ENCODE data around the gene PHLDB2. TPM values are rescaled to one million over a fixed set of nuclear protein-coding genes. Genes with fewer than 3 reads are reported as not detected.

PHLDB2 gene
- total RNA-seq, 1 experiment from 2014 or later, result 13.2 TPM

- no peaks in the 10 kb centered on the region for H3K79me1 ChIP-seq (ENCODE audit: insufficient read depth, low read depth, low read length, poor library complexity, severe bottlenecking)
- no peak overlapping the region for H2BK15ac ChIP-seq (ENCODE audit: low read depth, low read length)
- Mint-ChIP-seq H3K9me3 (no peaks in the 10 kb centered on the region), H3K36me3 (ENCODE audit: insufficient read depth in 1 of 3, low read depth in 3 of 3) (peaks cover 0 to 7% (median 0%) of the 10 kb centered on the region in 3 experiments; a peak in 1 of 7 replicates), H3K4me3 (no peak overlapping the region), H3K4me1 (peaks cover 4 to 5% of the 10 kb centered on the region in 2 experiments; a peak in 3 of 4 replicates), H3K27ac (no peak overlapping the region), H3K27me3 (ENCODE audit: low read depth) (no peaks in the 10 kb centered on the region)
- H2BK120ac ChIP-seq (ENCODE audit: low read depth, low read length, poor library complexity, severe bottlenecking), result no peak overlapping the region
- no peak for DNase-seq
- H3K9me3 ChIP-seq (ENCODE audit: control insufficient read depth, low read depth, low read length), result no peaks in the 10 kb centered on the region
- H3K27me3 ChIP-seq (ENCODE audit: insufficient read depth, low read length), result no peaks in the 10 kb centered on the region
- no peak overlapping the region for H4K8ac ChIP-seq (replicated peaks; ENCODE audit: insufficient read length, low read depth, low read length)
- H3K4ac ChIP-seq (ENCODE audit: low read depth, low read length), result no peak overlapping the region
- no peaks in the 10 kb centered on the region for H3K79me2 ChIP-seq (ENCODE audit: insufficient read depth, low read length)
- no peak overlapping the region for H2AFZ ChIP-seq (ENCODE audit: low read length)
- no peak overlapping the region for H3K27ac ChIP-seq (ENCODE audit: insufficient read length, low read depth, low read length)
- H3K56ac ChIP-seq (ENCODE audit: insufficient read length, low read depth, low read length), result no peak overlapping the region
- no peaks in the 10 kb centered on the region for H4K20me1 ChIP-seq (ENCODE audit: control insufficient read depth, insufficient read depth, insufficient read length)
- no peak for TF ChIP-seq CTCF (conservative IDR thresholded peaks at IDR 0.05)
- H4K91ac ChIP-seq (ENCODE audit: insufficient read length, low read depth, low read length), result no peak overlapping the region
- no peak overlapping the region for H2BK5ac ChIP-seq (ENCODE audit: insufficient read length, low read length)
- H2AK5ac ChIP-seq (ENCODE audit: insufficient read length, low read length), result no peak overlapping the region
- WGBS (ENCODE audit: extremely low coverage, insufficient read length, low lambda C conversion rate), result no CpG with 5 or more reads among the region's 3 CpGs
- no peaks in the 10 kb centered on the region for H3K4me1 ChIP-seq (ENCODE audit: insufficient read depth, low read length)
- no peaks in the 10 kb centered on the region for H3K23me2 ChIP-seq (ENCODE audit: insufficient read length, low read depth, low read length, poor library complexity, severe bottlenecking)
- H4K5ac ChIP-seq (ENCODE audit: insufficient read length, low read depth, low read length), result no peak overlapping the region
- H2BK12ac ChIP-seq (ENCODE audit: insufficient read length, low read depth, low read length), result no peak overlapping the region
- no peak overlapping the region for H3K14ac ChIP-seq (ENCODE audit: insufficient read depth, low read length)
- no peak overlapping the region for H3T11ph ChIP-seq (ENCODE audit: low read length)
- no peak overlapping the region for H3K4me2 ChIP-seq (ENCODE audit: insufficient read depth, insufficient read length, low read length)
- H3K9ac ChIP-seq (ENCODE audit: extremely low read depth, insufficient read length, low read length), result no peak overlapping the region
- no peak overlapping the region for H3K18ac ChIP-seq (ENCODE audit: insufficient read length, low read depth, low read length)
- no peak overlapping the region for H2BK20ac ChIP-seq (ENCODE audit: low read depth, low read length, poor library complexity, severe bottlenecking)
- H3K23ac ChIP-seq (ENCODE audit: insufficient read length, low read depth, low read length), result no peak overlapping the region
These were observed 73.9 kb downstream of the PHLDB2 start for GRCh38 chr3:111932946-111933345.

All from H9 (cell line).